Measurements from ENCODE around the gene CALD1.

- TF ChIP-seq POLR2A (IDR thresholded peaks at IDR 0.05) (no peak), CTCF (IDR thresholded peaks at IDR 0.05) (no peak)
These were observed 206.5 kb downstream of the CALD1 start for GRCh38 chr7:134985894-134986362.

All from body of pancreas (tissue), 4 donors.